Endothelial cell of umbilical vein (primary cell): ENCODE measurements around the gene DENND4C. TPM values are rescaled to one million over a fixed set of nuclear protein-coding genes. Genes with fewer than 3 reads are reported as not detected.
"Not testable (repeated sequence)": the region's sequence is repeated elsewhere in the genome, so short reads cannot be mapped to it uniquely, and the experiment has no call there.

Experiments used
- BruUV-seq: library from RNA; stranded (reverse); fragments of 400-500 nt; replicated peaks from 2 replicates; lab custom pipeline; 2021; lab: Mats Ljungman, UMichigan
- CTCF ChIA-PET: fragments of 300-600, 350-600 bp; sonication (Branson Sonifier 250); formaldehyde crosslinking; loops from one replicate; lab custom pipeline; 2021; ENCODE audit warnings: antibody characterized with exemption, inconsistent platforms; lab: Charles Lee
- POLR2A ChIA-PET: fragments of 300-600, 350-600 bp; sonication (Branson Sonifier 250); formaldehyde crosslinking; loops from one replicate; lab custom pipeline; 2021; ENCODE audit warnings: antibody characterized with exemption, inconsistent platforms; lab: Charles Lee
- DNase-seq: peaks from one replicate; pipeline ENCODE4 v3.0.0-alpha.2; 2011; ENCODE audit warnings: low read depth, low spot score
- FAIRE-seq: peaks from 2 replicates; lab custom pipeline; 2011; peaks lifted over from hg19 to GRCh38; lab: Jason Lieb, UNC
- H2AFZ ChIP-seq: 2 replicates; pipeline ENCODE4 v1.6.0; 2012; ENCODE audit warnings: low read depth, low read length, control low read depth, inconsistent platforms
- H3K27ac ChIP-seq: 2 replicates; pipeline ENCODE4 v1.5.1; 2011; ENCODE audit warnings: low read depth, mild to moderate bottlenecking, control low read depth, low read length, moderate library complexity; ENCODE audit not compliant: insufficient read depth
- H3K27me3 ChIP-seq, 2 experiments: 2 replicates each; pipeline versions ENCODE4 v1.6.0 to v1.6.1; 2011; ENCODE audit warnings: low read length in 2 of 2, mixed read lengths in 1 of 2; ENCODE audit not compliant: control insufficient read depth in 2 of 2, insufficient read depth in 2 of 2
- H3K36me3 ChIP-seq, 2 experiments: 2 replicates in 1 of 2; 3 replicates in 1 of 2; pipeline ENCODE4 v1.5.1; 2011; ENCODE audit warnings: low read length in 2 of 2, mild to moderate bottlenecking in 1 of 2, moderate library complexity in 1 of 2; ENCODE audit not compliant: control insufficient read depth in 2 of 2, insufficient read depth in 2 of 2; ENCODE audit errors: extremely low read depth in 1 of 2
- H3K4me1 ChIP-seq: 3 replicates; pipeline ENCODE4 v1.5.1; 2011; ENCODE audit warnings: mild to moderate bottlenecking, low read length; ENCODE audit not compliant: control insufficient read depth, insufficient read depth; ENCODE audit errors: extremely low read depth
- H3K4me2 ChIP-seq: 2 replicates; pipeline ENCODE4 v1.6.1; 2011; ENCODE audit warnings: low read length, control low read depth, mixed read lengths; ENCODE audit not compliant: insufficient read depth
- H3K4me3 ChIP-seq, 3 experiments: fragments of 200-600 bp in 1 of 3; sonication (generic), shearing (Covaris generic) in 1 of 3; replicated peaks in 1 of 3; 2 replicates each; pipeline ENCODE4 v1.5.1; 2011 to 2016; ENCODE audit warnings: control low read depth in 3 of 3, low read length in 3 of 3, mild to moderate bottlenecking in 2 of 3, inconsistent platforms in 1 of 3, low read depth in 1 of 3, moderate library complexity in 1 of 3; ENCODE audit not compliant: insufficient read depth in 1 of 3
- H3K79me2 ChIP-seq: 2 replicates; pipeline ENCODE4 v1.6.0; 2012; ENCODE audit warnings: low read length, inconsistent platforms; ENCODE audit not compliant: control insufficient read depth, insufficient read depth
- H3K9ac ChIP-seq: replicated peaks from 2 replicates; pipeline ENCODE3; 2011; ENCODE audit warnings: low read length, control low read depth; ENCODE audit not compliant: insufficient read depth; ENCODE audit errors: extremely low read depth
- H3K9me1 ChIP-seq: replicated peaks from 3 replicates; pipeline ENCODE4 v1.6.0; 2011; ENCODE audit warnings: mild to moderate bottlenecking, low read length; ENCODE audit not compliant: control insufficient read depth, insufficient read depth; ENCODE audit errors: extremely low read depth
- H3K9me3 ChIP-seq: replicated peaks from 2 replicates; pipeline ENCODE4 v1.5.1; 2012; ENCODE audit warnings: low read length, inconsistent platforms; ENCODE audit not compliant: control insufficient read depth, insufficient read depth
- H4K20me1 ChIP-seq: replicated peaks from 2 replicates; pipeline ENCODE3; 2011; ENCODE audit warnings: mild to moderate bottlenecking, low read length; ENCODE audit not compliant: control insufficient read depth, insufficient read depth; ENCODE audit errors: extremely low read depth
- CTCF ChIP-seq, 2 donors: IDR thresholded peaks; 1 replicate in 1 of 2; 2 replicates in 1 of 2; pipeline ENCODE4 v1.5.1; 2011; ENCODE audit warnings: low read length in 2 of 2, mild to moderate bottlenecking in 2 of 2, moderate library complexity in 2 of 2, control low read depth in 1 of 2, inconsistent platforms in 1 of 2, low read depth in 1 of 2; ENCODE audit not compliant: insufficient read depth in 1 of 2; ENCODE audit errors: extremely low read depth in 1 of 2
- EZH2 ChIP-seq: IDR thresholded peaks from 2 replicates; pipeline ENCODE4 v1.6.1; 2012; ENCODE audit warnings: borderline replicate concordance, low read depth, mild to moderate bottlenecking, moderate library complexity, low read length, inconsistent platforms; ENCODE audit not compliant: severe bottlenecking
- FOS ChIP-seq: IDR thresholded peaks from 2 replicates; pipeline ENCODE4 v1.6.1; 2011; ENCODE audit warnings: mild to moderate bottlenecking, low read length, moderate library complexity, borderline replicate concordance; ENCODE audit not compliant: insufficient read depth
- GATA2 ChIP-seq: IDR thresholded peaks from 2 replicates; pipeline ENCODE4 v1.7.0; 2011; ENCODE audit warnings: low read depth, mild to moderate bottlenecking, moderate library complexity, mixed read lengths, low read length; ENCODE audit not compliant: insufficient read length, insufficient read depth
- JUN ChIP-seq: IDR thresholded peaks from 2 replicates; pipeline ENCODE4 v1.6.1; 2011; ENCODE audit warnings: borderline replicate concordance, low read depth; ENCODE audit not compliant: insufficient read length, insufficient read depth
- MAX ChIP-seq: IDR thresholded peaks from 2 replicates; pipeline ENCODE4 v1.6.1; 2011; ENCODE audit not compliant: insufficient read depth, insufficient read length
- MYC ChIP-seq: IDR thresholded peaks from one replicate; pipeline ENCODE4 v1.6.1; 2011; ENCODE audit warnings: mild to moderate bottlenecking, low read depth, low read length
- POLR2A ChIP-seq: IDR thresholded peaks from 2 replicates; pipeline ENCODE4 v1.6.1; 2012; ENCODE audit warnings: low read depth, mild to moderate bottlenecking, control low read depth, low read length
- POLR2AphosphoS5 ChIP-seq: IDR thresholded peaks from 2 replicates; pipeline ENCODE4 v1.6.1; 2012; ENCODE audit warnings: low read depth, mild to moderate bottlenecking, control low read depth, low read length, moderate library complexity; ENCODE audit not compliant: insufficient read depth
- dilution Hi-C: fragments of 300-500 bp; cut with MboI; formaldehyde crosslinking; loops from one replicate; pipeline ENCODE4 v1.15.0; 2019; ENCODE audit warnings: low sequenced_read_pairs; ENCODE audit not compliant: extremely low pct_ligation_motif_present
- intact Hi-C: fragments of 100-400 bp; cut with micrococcal nuclease; formaldehyde crosslinking; loops from one replicate; pipeline ENCODE4 v1.10.0; 2022
- polyA plus RNA-seq, 4 experiments: library from polyadenylated mRNA; depleted of rRNA in 3 of 4; stranded (reverse) in 3 of 4; unstranded in 1 of 4; fragments of >200 nt; gene quantifications; 2 replicates each; pipeline versions ENCODE4 v1.2.1 to v1.2.3, GENCODE V29; 2011 to 2012; ENCODE audit warnings: missing spikeins in 1 of 4
- total RNA-seq: library from RNA; stranded (reverse); gene quantifications from 2 replicates; pipeline ENCODE4 v1.2.3, GENCODE V29; 2021

Gene DENND4C
- total and polyA plus RNA-seq, 2 donors (not counting 3 experiments of a cell fraction or from before 2014, with no cell fraction given), result 9.6 to 36.8 TPM

GRCh38 chr9:19381656-19382055 lies 151.2 kb downstream of the DENND4C start:
- CTCF ChIA-PET, result interaction anchor here (0.8 kb wide), 1 partner anchor 75 kb away, joined by 6 read pairs; no protein-coding TSS in a partner anchor
- Histone ChIP-seq H2AFZ (no peak overlapping the region), H4K20me1 (peaks cover 9% of the 10 kb centered on the region), H3K4me2 (no peak overlapping the region), H3K9me1 (no peaks in the 10 kb centered on the region), H3K27me3 (no peaks in the 10 kb centered on the region), H3K79me2 (peaks cover 33% of the 10 kb centered on the region), H3K4me1 (peaks cover 31% of the 10 kb centered on the region), H3K9ac (no peak overlapping the region), H3K27ac (no peak overlapping the region), H3K4me3 (no peak overlapping the region), H3K9me3 (no peaks in the 10 kb centered on the region), H3K36me3 (peaks cover 4 to 20% of the 10 kb centered on the region in 2 experiments)
- no TSS peak for BruUV-seq
- dilution Hi-C loops (no loop called here), intact Hi-C loops (loop anchor here (2.0 to 5.0 kb wide), 3 partner anchors 41 to 197 kb away; partner anchors contain the start of gene DENND4C)
- DNase-seq (no peak), FAIRE-seq (no peak)
- TF ChIP-seq JUN (no peak), CTCF (IDR thresholded peaks at IDR 0.05; ENCODE audit: extremely low read depth in 1 of 2, insufficient read depth in 1 of 2, low read depth in 1 of 2, low read length in 2 of 2) (no peak), GATA2 (no peak), MYC (no peak), EZH2 (no peak), POLR2AphosphoS5 (no peak), MAX (no peak), POLR2A (no peak), FOS (no peak)
- POLR2A ChIA-PET, result no interaction called here

DNA sequence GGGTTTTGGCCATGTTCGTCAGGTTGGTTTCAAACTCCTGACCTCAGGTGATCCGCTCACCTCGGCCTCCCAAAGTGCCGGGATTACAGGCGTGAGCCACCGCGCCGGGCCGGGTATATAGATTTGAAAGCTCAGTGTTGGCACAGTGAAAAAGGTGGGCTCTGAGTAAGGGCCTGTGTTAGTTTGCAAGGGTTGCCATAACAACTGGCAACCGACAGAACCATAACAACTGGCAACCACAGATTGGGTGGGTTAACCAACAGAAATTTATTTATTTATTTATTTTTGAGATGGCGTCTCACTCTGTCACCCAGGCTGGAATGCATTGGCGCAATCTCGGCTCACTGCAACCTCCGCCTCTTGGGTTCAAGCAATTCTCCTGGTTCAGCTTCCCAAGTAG lies 154.7 kb downstream of the DENND4C start:
- H3K36me3 ChIP-seq, DNase-seq, H3K4me2 ChIP-seq, H3K27ac ChIP-seq, H3K9me1 ChIP-seq, dilution Hi-C loops, H3K27me3 ChIP-seq, FAIRE-seq, H3K4me3 ChIP-seq, H4K20me1 ChIP-seq, POLR2A ChIA-PET, H3K79me2 ChIP-seq, H3K9me3 ChIP-seq, H2AFZ ChIP-seq, H3K9ac ChIP-seq, intact Hi-C loops, BruUV-seq: not testable (repeated sequence)
- CTCF ChIA-PET, result interaction anchor here (1.2 kb wide), 1 partner anchor 72 kb away, joined by 4 read pairs; no protein-coding TSS in a partner anchor
- peaks cover 23% of the 10 kb centered on the region for H3K4me1 ChIP-seq
